HG02610 (cell line): ENCODE data around the gene FAM181A.

Source experiments
- ATAC-seq: cut with Tn5 transposase; IDR thresholded peaks from one replicate; pipeline ENCODE4 v1.9.1; 2021; ENCODE audit warnings: mild to moderate bottlenecking, moderate library complexity; ENCODE audit not compliant: unreplicated experiment

Gene FAM181A

GRCh38 chr14:93903342-93904184 is 23.6 kb upstream of the FAM181A start:
- ATAC-seq: no peak

DNA sequence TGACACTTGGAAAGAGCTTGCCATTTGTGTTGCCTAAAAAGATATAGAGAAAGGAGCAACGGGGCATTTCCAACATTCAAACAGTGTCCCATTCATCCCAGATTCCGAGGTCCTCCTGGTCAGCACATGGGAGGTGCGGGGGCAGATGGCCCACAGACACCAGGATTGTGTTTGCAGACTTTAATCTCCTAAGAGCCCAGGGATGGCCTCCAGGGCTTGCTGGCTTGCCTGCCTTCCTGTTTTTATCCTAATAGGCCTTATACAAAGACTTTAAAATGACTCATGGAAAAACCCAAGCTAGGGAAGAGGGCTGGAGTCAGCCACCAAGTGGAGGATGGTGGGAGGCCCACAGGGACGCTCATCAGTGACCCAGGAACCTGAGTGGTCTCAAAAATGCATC is 21.5 kb upstream of the FAM181A start:
- no peak for ATAC-seq

DNA sequence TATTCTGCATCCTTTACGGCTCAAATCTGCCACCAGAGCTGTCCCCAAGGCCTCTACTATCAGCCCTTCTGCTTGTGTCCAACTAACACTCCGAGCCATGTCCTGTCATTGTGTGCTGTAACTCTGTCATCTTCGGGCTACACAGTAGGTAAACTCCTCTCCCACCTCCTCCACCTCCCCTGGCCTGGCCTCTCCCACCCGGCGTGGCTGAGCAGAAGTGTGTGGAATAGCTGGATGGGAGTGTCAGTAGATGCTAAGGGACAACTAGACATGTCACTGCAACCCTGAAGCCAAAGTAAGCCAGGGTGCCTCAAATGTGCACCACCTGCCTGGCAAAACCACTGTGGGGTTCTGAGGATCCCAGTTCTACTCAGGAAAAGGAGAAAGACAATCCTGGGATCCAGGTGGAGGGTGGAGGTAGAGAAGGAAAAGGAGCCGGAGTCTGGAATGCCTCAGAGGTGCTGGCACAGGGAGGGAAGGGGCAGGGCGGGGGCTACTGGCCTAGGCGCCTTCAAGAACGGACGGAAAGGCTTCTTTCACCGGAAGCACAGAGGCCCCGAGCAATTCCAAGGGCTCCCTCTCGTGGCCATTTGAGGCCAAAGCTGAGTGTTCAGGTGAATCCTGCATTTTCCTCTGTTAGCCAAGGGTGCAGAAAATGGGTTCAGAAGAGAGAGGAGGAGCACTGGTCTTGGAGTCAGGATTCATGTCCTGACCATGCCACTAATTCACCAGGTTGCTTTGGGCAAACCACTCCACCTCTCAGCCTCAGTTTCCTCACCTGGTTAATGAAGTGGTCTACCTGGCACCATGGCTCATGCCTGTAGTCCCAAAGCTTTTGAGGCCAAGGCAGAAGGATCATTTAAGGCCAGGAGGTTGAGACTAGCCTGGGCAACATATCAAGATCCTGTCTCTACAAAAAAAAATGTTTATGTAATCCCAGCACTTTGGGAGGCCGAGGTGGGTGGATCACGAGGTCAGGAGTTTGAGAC is 20.5 kb upstream of the FAM181A start:
- no peak for ATAC-seq

DNA sequence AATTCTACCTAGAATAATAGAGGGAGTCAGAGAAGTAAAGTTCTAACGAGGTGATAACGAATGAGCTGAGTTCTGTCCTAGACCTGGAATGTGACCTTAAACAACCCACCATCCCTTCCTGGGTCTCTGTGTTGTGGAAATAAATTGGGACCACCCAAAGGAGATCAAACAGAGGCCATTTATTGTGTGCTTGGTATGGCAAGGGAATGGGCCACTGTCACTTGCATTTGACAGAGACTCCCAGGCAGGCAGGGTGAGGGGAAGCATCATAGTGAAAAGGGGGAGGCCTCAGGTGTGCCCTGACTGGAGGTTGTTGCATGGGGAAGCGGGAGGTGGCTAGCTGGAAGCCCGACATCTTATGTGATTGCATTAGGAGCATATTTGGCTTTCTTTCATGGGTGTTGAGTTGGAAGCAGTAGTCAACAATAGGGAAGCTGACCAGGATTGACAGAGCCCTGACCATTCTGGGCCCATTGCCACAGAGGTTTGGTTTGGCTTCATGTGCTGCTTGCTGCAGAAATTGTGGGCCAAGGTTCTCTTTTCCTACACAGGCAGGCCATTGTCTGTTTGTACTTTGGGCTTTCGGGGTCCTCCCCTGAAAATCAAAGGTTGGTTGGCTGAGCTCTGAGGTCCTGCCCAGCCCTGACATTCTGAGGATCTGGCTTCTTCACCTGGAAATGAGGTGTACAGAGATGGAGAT is 17.6 kb upstream of the FAM181A start:
- no peak for ATAC-seq

GRCh38 chr14:93911975-93912615 is 15.0 kb upstream of the FAM181A start:
- ATAC-seq: no peak

DNA sequence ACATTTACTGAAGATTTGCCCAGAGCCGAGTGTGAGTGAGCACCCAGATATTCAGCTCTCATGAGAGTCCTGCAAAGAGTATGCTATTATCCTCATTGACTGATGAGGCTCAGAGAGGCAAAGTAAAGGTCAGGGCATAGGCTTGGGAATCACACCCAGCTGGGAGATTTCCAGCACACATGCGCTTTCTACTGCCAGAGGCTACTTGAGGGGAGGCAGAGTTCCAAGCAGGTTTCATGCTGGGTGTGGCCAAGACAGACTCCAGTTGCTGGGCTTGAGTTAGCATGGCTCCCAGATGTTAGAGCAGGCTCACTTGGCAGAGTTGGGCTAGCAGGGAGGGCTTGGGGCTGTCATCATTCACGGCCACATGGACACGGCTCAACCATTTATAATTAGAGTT is 14.4 kb upstream of the FAM181A start:
- ATAC-seq: no peak

DNA sequence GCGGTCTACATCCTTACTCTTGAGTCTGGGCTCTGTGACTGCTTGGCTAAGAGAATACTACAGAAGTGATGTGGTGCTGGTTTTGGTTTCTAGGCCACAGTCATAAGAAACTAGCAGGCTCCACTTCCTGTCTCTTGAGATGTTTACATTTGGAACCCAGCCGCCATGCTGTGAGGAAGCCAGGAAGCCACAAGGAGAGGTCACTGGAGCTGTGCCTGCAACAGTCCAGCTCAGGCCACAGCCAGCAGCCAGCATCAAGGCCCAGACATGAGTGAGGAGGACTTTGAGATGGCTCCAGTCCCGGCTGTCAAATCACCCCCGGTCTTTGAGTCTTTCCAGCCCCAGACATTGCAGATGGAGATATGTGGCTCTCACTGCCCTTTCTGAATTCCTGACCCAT is 12.9 kb upstream of the FAM181A start:
- ATAC-seq: no peak

GRCh38 chr14:93915070-93915705 is 12.0 kb upstream of the FAM181A start:
- ATAC-seq: no peak

DNA sequence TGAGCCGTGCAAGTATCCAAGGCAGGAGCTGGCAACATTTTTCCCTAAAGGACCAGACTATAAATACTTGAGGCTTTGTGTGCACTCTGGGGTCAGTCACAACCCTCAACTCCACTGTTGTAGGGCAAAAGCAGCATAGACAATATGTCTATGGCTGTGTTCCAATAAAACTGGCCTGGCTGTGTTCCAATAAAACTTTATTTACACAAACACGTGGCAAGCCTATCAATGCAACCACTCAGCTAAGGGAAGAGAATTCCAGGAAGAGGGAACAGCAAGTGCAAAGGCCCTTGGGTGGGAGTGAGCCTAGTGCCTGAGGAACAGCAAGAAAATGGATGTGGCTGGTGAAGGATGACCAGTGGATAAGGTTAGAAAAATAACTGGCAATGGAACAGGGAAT is 11.3 kb upstream of the FAM181A start:
- no peak for ATAC-seq

DNA sequence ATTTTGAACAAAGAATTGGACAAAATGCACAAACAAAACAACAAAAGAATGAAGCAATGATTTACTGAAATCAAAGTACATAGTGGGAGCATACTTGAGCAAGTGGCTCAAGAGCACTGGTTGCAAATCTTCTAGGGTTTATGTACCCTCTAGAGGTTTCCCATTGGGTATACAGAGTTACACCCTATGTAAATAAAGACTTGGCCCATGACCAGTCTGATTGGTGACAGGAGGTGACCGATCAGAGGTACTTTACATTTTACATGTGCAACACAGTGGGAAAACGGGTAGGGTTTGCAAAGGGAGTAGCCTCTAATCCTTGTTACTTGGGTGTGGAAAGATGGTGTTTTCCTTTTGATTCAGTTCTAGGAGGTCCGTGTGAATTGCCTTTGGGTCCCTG is 10.6 kb upstream of the FAM181A start:
- no peak for ATAC-seq

- ATAC-seq: no peak
These were observed 10.0 kb upstream of the FAM181A start for GRCh38 chr14:93917141-93917540.

DNA sequence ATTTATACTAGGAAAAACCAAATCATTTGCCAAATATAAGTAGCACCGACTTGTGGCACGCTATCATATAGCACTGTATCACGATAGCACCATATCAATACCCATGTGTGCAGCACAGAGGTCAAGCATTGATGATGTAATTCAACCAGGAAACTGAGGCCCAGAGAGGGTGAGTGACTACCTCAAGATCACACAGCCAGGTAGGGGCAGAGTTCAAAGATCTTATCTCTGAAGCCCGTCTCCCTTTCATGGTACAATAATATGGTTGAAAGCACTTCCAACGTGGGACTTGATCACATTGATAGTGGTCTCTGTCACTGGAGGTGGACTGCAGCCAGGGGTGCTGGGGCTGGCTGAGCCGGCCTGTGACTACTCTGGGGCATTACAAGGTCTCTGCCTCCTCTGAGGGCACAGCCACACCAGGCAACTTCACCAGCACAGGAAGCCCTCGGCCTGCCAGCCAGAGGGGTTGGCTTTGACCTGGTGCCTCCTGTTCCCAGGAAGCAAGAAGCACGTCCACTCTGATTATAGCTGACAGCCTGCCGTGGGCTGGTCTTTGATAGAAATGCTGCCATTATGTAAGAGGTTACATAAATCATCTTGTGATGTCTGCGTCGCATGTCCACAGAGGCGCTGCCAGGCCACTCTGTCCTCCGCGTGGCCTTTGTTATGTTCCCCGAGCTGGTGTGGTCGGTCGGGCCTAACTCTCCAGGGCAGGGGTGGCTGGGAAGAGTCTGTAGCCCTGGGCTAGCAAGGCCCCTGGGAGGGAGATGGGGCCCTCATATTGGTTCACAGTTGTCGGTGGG is 5.9 kb upstream of the FAM181A start:
- ATAC-seq: no peak

DNA sequence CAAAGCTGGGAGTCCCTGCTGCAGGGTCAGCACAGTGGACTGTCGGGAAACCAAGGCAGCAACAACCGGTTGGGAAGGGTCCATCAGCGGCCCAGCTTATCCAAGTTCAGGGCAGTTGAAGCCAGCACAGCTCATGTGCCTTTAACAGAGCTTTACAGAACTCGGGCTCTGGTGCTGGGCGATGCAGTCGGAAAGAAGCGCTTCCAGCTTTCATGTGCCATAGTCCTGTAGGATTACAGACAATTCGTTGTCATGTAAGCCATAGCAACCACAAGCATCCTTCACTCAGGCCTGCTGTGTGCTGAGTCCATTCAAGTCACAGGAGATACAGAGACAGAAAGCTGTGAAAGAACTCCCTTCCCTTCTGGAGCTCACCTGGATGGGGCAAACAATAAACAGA is 3.5 kb upstream of the FAM181A start:
- ATAC-seq: no peak

GRCh38 chr14:93924592-93925355 is 2.4 kb upstream of the FAM181A start:
- ATAC-seq: no peak

DNA sequence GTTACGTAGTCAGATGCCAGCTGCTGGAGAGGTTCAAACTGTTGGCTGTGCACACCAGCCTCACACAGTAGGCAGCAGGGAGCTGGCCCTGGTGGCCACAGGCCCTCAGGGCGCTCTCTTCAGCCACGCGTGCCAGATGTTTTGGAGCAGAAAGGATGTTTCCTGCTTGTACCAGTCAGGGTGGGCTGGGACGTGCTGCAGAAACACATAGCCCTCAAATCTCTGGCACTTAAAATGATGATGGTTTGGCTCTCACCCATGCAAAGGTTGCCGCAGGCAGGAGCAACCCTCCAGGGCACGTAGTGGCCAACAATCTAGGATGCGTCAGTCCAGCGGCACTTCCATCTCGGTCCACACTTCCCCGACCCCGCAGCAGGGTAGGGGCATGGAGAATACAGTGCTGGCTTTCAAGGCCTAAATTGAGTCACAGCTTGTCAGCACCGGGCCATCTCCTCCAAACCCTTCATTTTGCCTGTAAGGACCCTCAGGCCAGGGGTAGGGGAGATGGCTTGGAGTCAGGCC is 1.7 kb upstream of the FAM181A start:
- no peak for ATAC-seq

DNA sequence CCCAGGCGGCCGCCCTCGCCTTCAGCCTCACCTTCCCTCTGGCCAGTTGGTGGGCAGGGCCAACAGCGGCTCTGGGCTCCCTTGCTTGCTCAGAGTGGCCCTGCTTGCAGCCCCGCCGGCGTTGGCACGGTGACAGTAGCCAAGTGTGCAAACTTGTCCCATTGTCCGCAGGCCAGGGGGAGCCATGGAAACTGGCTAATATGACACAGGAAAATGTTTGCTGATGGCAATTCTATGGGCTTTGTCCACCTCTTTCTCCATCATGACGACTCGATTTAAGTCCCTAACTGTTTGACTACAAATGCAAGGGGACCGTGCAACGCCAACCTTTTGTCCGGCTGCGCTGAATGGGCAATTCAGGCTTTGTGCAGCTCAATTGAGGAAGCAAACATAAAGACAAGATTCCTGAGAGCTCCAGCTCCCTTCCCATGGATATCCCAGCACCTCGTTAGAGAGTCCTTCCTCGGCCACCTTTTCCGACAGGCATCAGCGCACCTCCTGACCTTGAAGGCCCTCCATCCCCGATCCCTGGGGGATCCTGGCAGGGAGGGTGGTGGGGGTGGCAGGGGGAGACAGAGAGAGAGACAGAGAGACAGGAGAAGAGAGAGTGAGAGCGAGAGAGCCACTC is 785 bp upstream of the FAM181A start:
- no peak for ATAC-seq

- no peak for ATAC-seq
These were observed 629 bp downstream of the FAM181A start for GRCh38 chr14:93927800-93928145.
